Liver (tissue), 3 donors: Measurements from ENCODE around the gene JMY.

Experiments used
- GABPA ChIP-seq, 2 donors: IDR thresholded peaks in 1 of 2; conservative IDR thresholded peaks in 1 of 2; 2 replicates each; pipeline ENCODE4 v1.6.1; 2016; ENCODE audit warnings: antibody characterized with exemption in 2 of 2, mild to moderate bottlenecking in 1 of 2, moderate library complexity in 1 of 2
- JUND ChIP-seq, 2 donors: IDR thresholded peaks; 2 replicates each; pipeline ENCODE4 v1.6.1; 2016; ENCODE audit warnings: antibody characterized with exemption in 2 of 2
- NR2F2 ChIP-seq: IDR thresholded peaks from 2 replicates; pipeline ENCODE4 v1.6.1; 2016; ENCODE audit warnings: antibody characterized with exemption
- TF ChIP-seq, protein P1 (sequence below): IDR thresholded peaks from 2 replicates; pipeline ENCODE4 v1.6.1; 2016; ENCODE audit warnings: antibody characterized with exemption
- TF ChIP-seq, protein P2 (sequence below): fragments of 150-350 bp; IDR thresholded peaks from 2 replicates; pipeline ENCODE4 v1.5.1; 2017; ENCODE audit warnings: improper control_type of control experiment, low read depth, low read length; ENCODE audit not compliant: missing input control
- TF ChIP-seq, protein P3 (sequence below): IDR thresholded peaks from 2 replicates; pipeline ENCODE4 v1.6.1; 2016; ENCODE audit warnings: antibody characterized with exemption, mild to moderate bottlenecking
- donor health status: healthy.
- donor health status: healthy.

DNA sequence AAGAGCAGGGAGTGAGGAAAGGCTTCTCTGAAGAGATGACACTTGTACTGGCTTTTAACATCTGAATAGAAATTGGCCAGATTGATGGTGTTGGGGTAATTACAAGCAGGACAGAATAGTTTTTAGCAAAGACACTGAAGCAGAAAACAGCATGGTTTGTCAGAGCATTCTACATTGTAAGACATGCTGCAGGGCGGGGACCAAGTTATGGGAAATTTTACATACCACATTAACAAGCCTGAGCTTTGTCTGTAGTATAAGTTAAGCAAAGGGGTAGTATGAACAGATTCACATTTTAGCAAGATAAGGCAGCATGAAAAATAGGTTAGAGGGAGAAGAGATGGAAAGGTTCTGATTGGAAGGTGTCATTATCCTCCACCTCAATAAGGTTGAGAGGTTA is 66.5 kb downstream of the JMY start:
- TF ChIP-seq, protein P1, sequence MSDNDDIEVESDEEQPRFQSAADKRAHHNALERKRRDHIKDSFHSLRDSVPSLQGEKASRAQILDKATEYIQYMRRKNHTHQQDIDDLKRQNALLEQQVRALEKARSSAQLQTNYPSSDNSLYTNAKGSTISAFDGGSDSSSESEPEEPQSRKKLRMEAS, result no peak
- TF ChIP-seq, protein P2, sequence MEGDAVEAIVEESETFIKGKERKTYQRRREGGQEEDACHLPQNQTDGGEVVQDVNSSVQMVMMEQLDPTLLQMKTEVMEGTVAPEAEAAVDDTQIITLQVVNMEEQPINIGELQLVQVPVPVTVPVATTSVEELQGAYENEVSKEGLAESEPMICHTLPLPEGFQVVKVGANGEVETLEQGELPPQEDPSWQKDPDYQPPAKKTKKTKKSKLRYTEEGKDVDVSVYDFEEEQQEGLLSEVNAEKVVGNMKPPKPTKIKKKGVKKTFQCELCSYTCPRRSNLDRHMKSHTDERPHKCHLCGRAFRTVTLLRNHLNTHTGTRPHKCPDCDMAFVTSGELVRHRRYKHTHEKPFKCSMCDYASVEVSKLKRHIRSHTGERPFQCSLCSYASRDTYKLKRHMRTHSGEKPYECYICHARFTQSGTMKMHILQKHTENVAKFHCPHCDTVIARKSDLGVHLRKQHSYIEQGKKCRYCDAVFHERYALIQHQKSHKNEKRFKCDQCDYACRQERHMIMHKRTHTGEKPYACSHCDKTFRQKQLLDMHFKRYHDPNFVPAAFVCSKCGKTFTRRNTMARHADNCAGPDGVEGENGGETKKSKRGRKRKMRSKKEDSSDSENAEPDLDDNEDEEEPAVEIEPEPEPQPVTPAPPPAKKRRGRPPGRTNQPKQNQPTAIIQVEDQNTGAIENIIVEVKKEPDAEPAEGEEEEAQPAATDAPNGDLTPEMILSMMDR, result no peak
- no peak for TF ChIP-seq JUND (IDR thresholded peaks at IDR 0.05)
- no peak for TF ChIP-seq NR2F2
- TF ChIP-seq, protein P3, sequence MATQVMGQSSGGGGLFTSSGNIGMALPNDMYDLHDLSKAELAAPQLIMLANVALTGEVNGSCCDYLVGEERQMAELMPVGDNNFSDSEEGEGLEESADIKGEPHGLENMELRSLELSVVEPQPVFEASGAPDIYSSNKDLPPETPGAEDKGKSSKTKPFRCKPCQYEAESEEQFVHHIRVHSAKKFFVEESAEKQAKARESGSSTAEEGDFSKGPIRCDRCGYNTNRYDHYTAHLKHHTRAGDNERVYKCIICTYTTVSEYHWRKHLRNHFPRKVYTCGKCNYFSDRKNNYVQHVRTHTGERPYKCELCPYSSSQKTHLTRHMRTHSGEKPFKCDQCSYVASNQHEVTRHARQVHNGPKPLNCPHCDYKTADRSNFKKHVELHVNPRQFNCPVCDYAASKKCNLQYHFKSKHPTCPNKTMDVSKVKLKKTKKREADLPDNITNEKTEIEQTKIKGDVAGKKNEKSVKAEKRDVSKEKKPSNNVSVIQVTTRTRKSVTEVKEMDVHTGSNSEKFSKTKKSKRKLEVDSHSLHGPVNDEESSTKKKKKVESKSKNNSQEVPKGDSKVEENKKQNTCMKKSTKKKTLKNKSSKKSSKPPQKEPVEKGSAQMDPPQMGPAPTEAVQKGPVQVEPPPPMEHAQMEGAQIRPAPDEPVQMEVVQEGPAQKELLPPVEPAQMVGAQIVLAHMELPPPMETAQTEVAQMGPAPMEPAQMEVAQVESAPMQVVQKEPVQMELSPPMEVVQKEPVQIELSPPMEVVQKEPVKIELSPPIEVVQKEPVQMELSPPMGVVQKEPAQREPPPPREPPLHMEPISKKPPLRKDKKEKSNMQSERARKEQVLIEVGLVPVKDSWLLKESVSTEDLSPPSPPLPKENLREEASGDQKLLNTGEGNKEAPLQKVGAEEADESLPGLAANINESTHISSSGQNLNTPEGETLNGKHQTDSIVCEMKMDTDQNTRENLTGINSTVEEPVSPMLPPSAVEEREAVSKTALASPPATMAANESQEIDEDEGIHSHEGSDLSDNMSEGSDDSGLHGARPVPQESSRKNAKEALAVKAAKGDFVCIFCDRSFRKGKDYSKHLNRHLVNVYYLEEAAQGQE, result no peak
- no peak for TF ChIP-seq GABPA (IDR thresholded peaks at IDR 0.05 in 1 of 2, conservative IDR thresholded peaks at IDR 0.05 in 1 of 2)
